Measurements from ENCODE around the gene RPL29.

DNA sequence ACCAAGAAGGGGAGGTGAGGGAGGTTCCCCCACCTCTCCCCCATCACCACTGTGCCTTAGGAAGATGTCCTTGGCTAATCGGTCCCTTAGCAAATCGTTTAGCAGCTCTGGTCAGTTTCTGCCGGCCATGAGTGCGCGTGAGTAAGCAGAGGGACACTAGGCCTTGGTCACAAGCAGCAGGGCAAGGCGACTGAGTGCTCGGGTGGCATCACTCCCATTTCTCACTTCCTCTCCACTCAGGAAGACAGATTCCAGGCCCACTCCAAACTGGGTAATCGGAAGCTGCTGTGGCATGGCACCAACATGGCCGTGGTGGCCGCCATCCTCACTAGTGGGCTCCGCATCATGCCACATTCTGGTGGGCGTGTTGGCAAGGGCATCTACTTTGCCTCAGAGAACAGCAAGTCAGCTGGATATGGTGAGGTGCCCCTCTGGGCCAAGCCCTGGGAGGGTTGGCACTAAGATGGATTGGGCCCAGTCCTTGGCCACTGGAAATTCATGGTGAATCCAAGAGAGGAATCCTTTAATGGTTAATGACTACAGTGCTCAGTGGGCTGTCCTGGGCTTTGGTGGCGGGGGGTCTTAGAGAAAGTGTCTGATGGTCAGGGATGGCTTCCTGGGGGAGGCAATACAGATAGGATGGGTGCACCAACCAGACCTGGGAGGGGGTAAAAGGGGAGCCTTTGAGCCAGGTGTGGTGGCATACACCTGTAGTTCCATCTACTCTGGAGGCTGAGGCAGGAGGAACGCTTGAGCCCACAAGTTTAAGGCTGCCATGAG is 49.6 kb downstream of the RPL29 start:
- TF ChIP-seq, protein P1, sequence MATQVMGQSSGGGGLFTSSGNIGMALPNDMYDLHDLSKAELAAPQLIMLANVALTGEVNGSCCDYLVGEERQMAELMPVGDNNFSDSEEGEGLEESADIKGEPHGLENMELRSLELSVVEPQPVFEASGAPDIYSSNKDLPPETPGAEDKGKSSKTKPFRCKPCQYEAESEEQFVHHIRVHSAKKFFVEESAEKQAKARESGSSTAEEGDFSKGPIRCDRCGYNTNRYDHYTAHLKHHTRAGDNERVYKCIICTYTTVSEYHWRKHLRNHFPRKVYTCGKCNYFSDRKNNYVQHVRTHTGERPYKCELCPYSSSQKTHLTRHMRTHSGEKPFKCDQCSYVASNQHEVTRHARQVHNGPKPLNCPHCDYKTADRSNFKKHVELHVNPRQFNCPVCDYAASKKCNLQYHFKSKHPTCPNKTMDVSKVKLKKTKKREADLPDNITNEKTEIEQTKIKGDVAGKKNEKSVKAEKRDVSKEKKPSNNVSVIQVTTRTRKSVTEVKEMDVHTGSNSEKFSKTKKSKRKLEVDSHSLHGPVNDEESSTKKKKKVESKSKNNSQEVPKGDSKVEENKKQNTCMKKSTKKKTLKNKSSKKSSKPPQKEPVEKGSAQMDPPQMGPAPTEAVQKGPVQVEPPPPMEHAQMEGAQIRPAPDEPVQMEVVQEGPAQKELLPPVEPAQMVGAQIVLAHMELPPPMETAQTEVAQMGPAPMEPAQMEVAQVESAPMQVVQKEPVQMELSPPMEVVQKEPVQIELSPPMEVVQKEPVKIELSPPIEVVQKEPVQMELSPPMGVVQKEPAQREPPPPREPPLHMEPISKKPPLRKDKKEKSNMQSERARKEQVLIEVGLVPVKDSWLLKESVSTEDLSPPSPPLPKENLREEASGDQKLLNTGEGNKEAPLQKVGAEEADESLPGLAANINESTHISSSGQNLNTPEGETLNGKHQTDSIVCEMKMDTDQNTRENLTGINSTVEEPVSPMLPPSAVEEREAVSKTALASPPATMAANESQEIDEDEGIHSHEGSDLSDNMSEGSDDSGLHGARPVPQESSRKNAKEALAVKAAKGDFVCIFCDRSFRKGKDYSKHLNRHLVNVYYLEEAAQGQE (IDR thresholded peaks at IDR 0.05; ENCODE audit: insufficient read depth in 1 of 2, low read depth in 2 of 2, low read length in 1 of 2), result no peak
- TF ChIP-seq, protein P2, sequence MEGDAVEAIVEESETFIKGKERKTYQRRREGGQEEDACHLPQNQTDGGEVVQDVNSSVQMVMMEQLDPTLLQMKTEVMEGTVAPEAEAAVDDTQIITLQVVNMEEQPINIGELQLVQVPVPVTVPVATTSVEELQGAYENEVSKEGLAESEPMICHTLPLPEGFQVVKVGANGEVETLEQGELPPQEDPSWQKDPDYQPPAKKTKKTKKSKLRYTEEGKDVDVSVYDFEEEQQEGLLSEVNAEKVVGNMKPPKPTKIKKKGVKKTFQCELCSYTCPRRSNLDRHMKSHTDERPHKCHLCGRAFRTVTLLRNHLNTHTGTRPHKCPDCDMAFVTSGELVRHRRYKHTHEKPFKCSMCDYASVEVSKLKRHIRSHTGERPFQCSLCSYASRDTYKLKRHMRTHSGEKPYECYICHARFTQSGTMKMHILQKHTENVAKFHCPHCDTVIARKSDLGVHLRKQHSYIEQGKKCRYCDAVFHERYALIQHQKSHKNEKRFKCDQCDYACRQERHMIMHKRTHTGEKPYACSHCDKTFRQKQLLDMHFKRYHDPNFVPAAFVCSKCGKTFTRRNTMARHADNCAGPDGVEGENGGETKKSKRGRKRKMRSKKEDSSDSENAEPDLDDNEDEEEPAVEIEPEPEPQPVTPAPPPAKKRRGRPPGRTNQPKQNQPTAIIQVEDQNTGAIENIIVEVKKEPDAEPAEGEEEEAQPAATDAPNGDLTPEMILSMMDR (IDR thresholded peaks at IDR 0.05), result no peak
- TF ChIP-seq POLR2AphosphoS5 (IDR thresholded peaks at IDR 0.05; ENCODE audit: low read depth, low read length) (no peak), TCF7L2 (IDR thresholded peaks at IDR 0.05; ENCODE audit: low read depth, low read length) (no peak), SIN3A (IDR thresholded peaks at IDR 0.05; ENCODE audit: borderline replicate concordance, insufficient read depth, low read depth, low read length) (no peak)

All from Panc1 (cell line).